IMR-90 (cell line): ENCODE results near the gene TRIM46. TPM values are rescaled to one million over a fixed set of nuclear protein-coding genes. Genes with fewer than 3 reads are reported as not detected.
"Not testable (repeated sequence)": the region's sequence is repeated elsewhere in the genome, so short reads cannot be mapped to it uniquely, and the experiment has no call there.

Source experiments
- ATAC-seq: fragments of 200-7000 bp; cut with Tn5 transposase; 2 replicates; pipeline ENCODE4 v1.9.1; 2020; ENCODE audit warnings: low read depth, mild to moderate bottlenecking, moderate library complexity
- BruUV-seq: library from RNA; stranded (reverse); fragments of 400-500 nt; replicated peaks from 2 replicates; lab custom pipeline; 2021; lab: Mats Ljungman, UMichigan
- CTCF ChIA-PET: fragments of 300-600 bp; formaldehyde crosslinking; extraction: SDS; loops from one replicate; lab custom pipeline; 2021; ENCODE audit warnings: antibody characterized with exemption; lab: Yijun Ruan, JAX
- POLR2A ChIA-PET: fragments of 300-600 bp; sonication (Branson Sonifier 250); formaldehyde crosslinking; loops from one replicate; lab custom pipeline; 2022; ENCODE audit warnings: antibody characterized with exemption; ENCODE audit not compliant: unreplicated experiment; lab: Charles Lee
- DNase-seq: peaks from one replicate; pipeline ENCODE4 v3.0.0; 2013
- H2AFZ ChIP-seq: replicated peaks from 2 replicates; pipeline ENCODE3; 2013; ENCODE audit warnings: low read length, mild to moderate bottlenecking; ENCODE audit not compliant: poor library complexity
- H2AK5ac ChIP-seq: 2 replicates; pipeline ENCODE4 v1.6.1; 2013; ENCODE audit warnings: low read depth, low read length, inconsistent platforms
- H2AK9ac ChIP-seq: replicated peaks from 2 replicates; pipeline ENCODE3; 2013; ENCODE audit warnings: mild to moderate bottlenecking, low read depth, low read length, moderate library complexity; ENCODE audit not compliant: poor library complexity
- H2BK120ac ChIP-seq: 2 replicates; pipeline ENCODE4 v1.6.1; 2013; ENCODE audit warnings: low read depth, low read length, inconsistent platforms
- H2BK15ac ChIP-seq: 3 replicates; pipeline ENCODE4 v1.6.1; 2013; ENCODE audit warnings: low read depth, low read length, inconsistent platforms
- H2BK20ac ChIP-seq: 2 replicates; pipeline ENCODE4 v1.6.1; 2013; ENCODE audit warnings: low read depth, mild to moderate bottlenecking, inconsistent platforms, low read length, moderate library complexity
- H2BK5ac ChIP-seq: 2 replicates; pipeline ENCODE4 v1.6.1; 2013; ENCODE audit warnings: mild to moderate bottlenecking, low read depth, low read length, inconsistent platforms; ENCODE audit not compliant: poor library complexity, severe bottlenecking
- H3K14ac ChIP-seq: replicated peaks from 2 replicates; pipeline ENCODE4 v1.6.1; 2013; ENCODE audit warnings: low read depth, low read length, inconsistent platforms
- H3K18ac ChIP-seq: 2 replicates; pipeline ENCODE4 v1.6.1; 2013; ENCODE audit warnings: low read depth, low read length, control low read depth
- H3K23ac ChIP-seq: 2 replicates; pipeline ENCODE4 v1.6.1; 2013; ENCODE audit warnings: low read depth, low read length, inconsistent platforms
- H3K27ac ChIP-seq: 2 replicates; pipeline ENCODE4 v1.5.1; 2013; ENCODE audit warnings: mild to moderate bottlenecking, control low read depth, low read length; ENCODE audit not compliant: insufficient read depth
- H3K27me3 ChIP-seq: 2 replicates; pipeline ENCODE4 v1.6.1; 2013; ENCODE audit warnings: low read length; ENCODE audit not compliant: control insufficient read depth, insufficient read depth
- H3K36me3 ChIP-seq: 2 replicates; pipeline ENCODE4 v1.6.1; 2013; ENCODE audit warnings: low read length, mixed read lengths; ENCODE audit not compliant: control insufficient read depth, insufficient read depth
- H3K4ac ChIP-seq: 2 replicates; pipeline ENCODE4 v1.6.1; 2013; ENCODE audit warnings: low read depth, low read length, inconsistent platforms
- H3K4me1 ChIP-seq: 2 replicates; pipeline ENCODE4 v1.6.1; 2013; ENCODE audit warnings: low read length, mixed read lengths; ENCODE audit not compliant: control insufficient read depth, insufficient read depth
- H3K4me2 ChIP-seq: 2 replicates; pipeline ENCODE4 v1.6.1; 2013; ENCODE audit warnings: low read depth, mild to moderate bottlenecking, control low read depth, low read length, moderate library complexity
- H3K4me3 ChIP-seq: 2 replicates; pipeline ENCODE4 v1.5.1; 2013; ENCODE audit warnings: low read depth, mild to moderate bottlenecking, control low read depth, low read length, moderate library complexity; ENCODE audit not compliant: insufficient read depth
- H3K56ac ChIP-seq: 2 replicates; pipeline ENCODE4 v1.6.1; 2013; ENCODE audit warnings: low read length, inconsistent platforms; ENCODE audit not compliant: insufficient read depth; ENCODE audit errors: extremely low read depth
- H3K79me1 ChIP-seq, 2 experiments: 2 replicates each; pipeline ENCODE4 v1.6.1; 2013; ENCODE audit warnings: low read length in 2 of 2, inconsistent platforms in 1 of 2, low read depth in 1 of 2
- H3K9ac ChIP-seq: 2 replicates; pipeline ENCODE4 v1.6.1; 2013; ENCODE audit warnings: low read depth, low read length, control low read depth
- H3K9me1 ChIP-seq: 2 replicates; pipeline ENCODE4 v1.6.1; 2013; ENCODE audit warnings: low read length, inconsistent platforms; ENCODE audit not compliant: insufficient read depth
- H3K9me3 ChIP-seq: 2 replicates; pipeline ENCODE4 v1.6.1; 2013; ENCODE audit warnings: low read length; ENCODE audit not compliant: control insufficient read depth, insufficient read depth
- H4K20me1 ChIP-seq: 2 replicates; pipeline ENCODE4 v1.6.1; 2013; ENCODE audit warnings: low read length, inconsistent platforms; ENCODE audit not compliant: insufficient read depth
- H4K5ac ChIP-seq: 2 replicates; pipeline ENCODE4 v1.6.1; 2013; ENCODE audit warnings: mild to moderate bottlenecking, low read depth, low read length, control low read depth
- H4K8ac ChIP-seq, 2 experiments: 2 replicates each; pipeline ENCODE4 v1.6.1; 2013; ENCODE audit warnings: low read depth in 2 of 2, low read length in 2 of 2, control low read depth in 1 of 2, inconsistent platforms in 1 of 2
- H4K91ac ChIP-seq: 2 replicates; pipeline ENCODE4 v1.6.1; 2013; ENCODE audit warnings: low read depth, low read length, inconsistent platforms; ENCODE audit not compliant: insufficient read depth
- WGBS, 2 experiments: methylation state at CpG; one replicate each; pipeline versions ENCODE4 v1.1.5 to v1.1.7; 2013; ENCODE audit warnings: missing lambda C conversion rate in 2 of 2; ENCODE audit not compliant: insufficient read length in 1 of 2; ENCODE audit errors: extremely low coverage in 2 of 2; 5-methylcytosine and 5-hydroxymethylcytosine counted together
- dilution Hi-C: fragments of 300-500 bp; cut with HindIII; formaldehyde crosslinking; loops from one replicate; pipeline ENCODE4 v1.14.3; 2018; ENCODE audit warnings: low sequenced_read_pairs; ENCODE audit not compliant: unreplicated experiment
- in situ Hi-C: fragments of 300-500 bp; cut with MboI; formaldehyde crosslinking; loops from 3 replicates; pipeline ENCODE4 v1.14.3; 2019; ENCODE audit warnings: low sequenced_read_pairs, inconsistent platforms, mixed read lengths
- intact Hi-C: fragments of 100-400 bp; cut with micrococcal nuclease; formaldehyde crosslinking; loops from 2 replicates; pipeline ENCODE4 v1.10.0; 2022
- polyA plus RNA-seq, 3 experiments: library from polyadenylated mRNA; depleted of rRNA; stranded (reverse); fragments of >200 nt; gene quantifications; 2 replicates each; pipeline ENCODE4 v1.2.3, GENCODE V29; 2012; ENCODE audit warnings: low replicate concordance in 1 of 3
- total RNA-seq: library from RNA; depleted of rRNA; stranded (reverse); fragments of >200 nt; gene quantifications from 2 replicates; pipeline ENCODE4 v1.2.3, GENCODE V29; 2012

Gene TRIM46
- total and polyA plus RNA-seq, 2 of the 4 experiments (the other 2 are of a cell fraction) = 2.3 to 6.2 TPM

- POLR2A ChIA-PET, CTCF ChIA-PET, H2AFZ ChIP-seq, intact Hi-C loops, H2BK20ac ChIP-seq, H2AK5ac ChIP-seq, in situ Hi-C loops, H3K9me1 ChIP-seq, H3K4ac ChIP-seq, H3K9ac ChIP-seq, H3K4me1 ChIP-seq, H4K91ac ChIP-seq, H3K27ac ChIP-seq, ATAC-seq, H3K4me3 ChIP-seq, H4K20me1 ChIP-seq, H4K8ac ChIP-seq, H3K9me3 ChIP-seq, H2BK5ac ChIP-seq, BruUV-seq, H4K5ac ChIP-seq, DNase-seq, H3K56ac ChIP-seq, H3K4me2 ChIP-seq, H3K14ac ChIP-seq, H3K27me3 ChIP-seq, dilution Hi-C loops, H2AK9ac ChIP-seq, H3K18ac ChIP-seq, H2BK15ac ChIP-seq, H3K23ac ChIP-seq, H2BK120ac ChIP-seq: not testable (repeated sequence)
- peaks cover 12% of the 10 kb centered on the region for H3K36me3 ChIP-seq
- peaks cover 9 to 18% of the 10 kb centered on the region in 2 experiments for H3K79me1 ChIP-seq
- WGBS, 2 experiments = no CpG with 5 or more reads among the region's 10 CpGs
Observed at GRCh38 chr1:155214702-155215101, 41.1 kb downstream of the TRIM46 start.
